ENCODE data around the gene DUSP15. TPM values are rescaled to one million over a fixed set of nuclear protein-coding genes. Genes with fewer than 3 reads are reported as not detected.
"Not testable (repeated sequence)": the region's sequence is repeated elsewhere in the genome, so short reads cannot be mapped to it uniquely, and the experiment has no call there.

DUSP15 gene
- total and polyA plus RNA-seq, 2 experiments from 2014 or later, result 7.2 to 20.3 TPM

DNA sequence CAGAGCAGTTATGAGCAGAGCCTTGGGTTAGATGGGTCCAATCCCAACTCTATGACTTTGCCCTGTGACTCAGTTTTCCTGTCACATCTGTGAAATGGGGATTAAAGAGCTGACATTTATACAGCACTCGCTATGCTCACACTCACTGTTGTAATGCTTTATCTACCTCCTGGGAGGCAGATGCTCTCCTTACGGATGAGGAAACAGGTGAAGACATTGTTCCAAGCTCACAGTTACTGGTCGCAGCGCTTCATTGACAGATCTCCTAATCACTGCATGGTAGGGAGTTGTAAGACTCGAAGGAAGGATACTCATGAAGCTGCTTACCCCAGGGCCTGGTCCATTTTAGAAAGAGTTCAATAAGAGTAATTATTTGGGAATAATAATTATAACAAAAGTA is 54.1 kb downstream of the DUSP15 start:
- DNase-seq (ENCODE audit: low read depth in 1 of 2, low spot score in 1 of 2), result no peak
- Histone ChIP-seq H3K4me1 (ENCODE audit: low read depth) (peaks cover 24% of the 10 kb centered on the region), H3K27me3 (no peaks in the 10 kb centered on the region), H3K27ac (no peak overlapping the region), H3K4me3 (no peak overlapping the region), H3K36me3 (no peaks in the 10 kb centered on the region), H3K9me3 (ENCODE audit: low read depth) (no peaks in the 10 kb centered on the region)
- TF ChIP-seq, protein P1, sequence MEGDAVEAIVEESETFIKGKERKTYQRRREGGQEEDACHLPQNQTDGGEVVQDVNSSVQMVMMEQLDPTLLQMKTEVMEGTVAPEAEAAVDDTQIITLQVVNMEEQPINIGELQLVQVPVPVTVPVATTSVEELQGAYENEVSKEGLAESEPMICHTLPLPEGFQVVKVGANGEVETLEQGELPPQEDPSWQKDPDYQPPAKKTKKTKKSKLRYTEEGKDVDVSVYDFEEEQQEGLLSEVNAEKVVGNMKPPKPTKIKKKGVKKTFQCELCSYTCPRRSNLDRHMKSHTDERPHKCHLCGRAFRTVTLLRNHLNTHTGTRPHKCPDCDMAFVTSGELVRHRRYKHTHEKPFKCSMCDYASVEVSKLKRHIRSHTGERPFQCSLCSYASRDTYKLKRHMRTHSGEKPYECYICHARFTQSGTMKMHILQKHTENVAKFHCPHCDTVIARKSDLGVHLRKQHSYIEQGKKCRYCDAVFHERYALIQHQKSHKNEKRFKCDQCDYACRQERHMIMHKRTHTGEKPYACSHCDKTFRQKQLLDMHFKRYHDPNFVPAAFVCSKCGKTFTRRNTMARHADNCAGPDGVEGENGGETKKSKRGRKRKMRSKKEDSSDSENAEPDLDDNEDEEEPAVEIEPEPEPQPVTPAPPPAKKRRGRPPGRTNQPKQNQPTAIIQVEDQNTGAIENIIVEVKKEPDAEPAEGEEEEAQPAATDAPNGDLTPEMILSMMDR (IDR thresholded peaks at IDR 0.05; ENCODE audit: low read depth, low read length), result no peak

DNA sequence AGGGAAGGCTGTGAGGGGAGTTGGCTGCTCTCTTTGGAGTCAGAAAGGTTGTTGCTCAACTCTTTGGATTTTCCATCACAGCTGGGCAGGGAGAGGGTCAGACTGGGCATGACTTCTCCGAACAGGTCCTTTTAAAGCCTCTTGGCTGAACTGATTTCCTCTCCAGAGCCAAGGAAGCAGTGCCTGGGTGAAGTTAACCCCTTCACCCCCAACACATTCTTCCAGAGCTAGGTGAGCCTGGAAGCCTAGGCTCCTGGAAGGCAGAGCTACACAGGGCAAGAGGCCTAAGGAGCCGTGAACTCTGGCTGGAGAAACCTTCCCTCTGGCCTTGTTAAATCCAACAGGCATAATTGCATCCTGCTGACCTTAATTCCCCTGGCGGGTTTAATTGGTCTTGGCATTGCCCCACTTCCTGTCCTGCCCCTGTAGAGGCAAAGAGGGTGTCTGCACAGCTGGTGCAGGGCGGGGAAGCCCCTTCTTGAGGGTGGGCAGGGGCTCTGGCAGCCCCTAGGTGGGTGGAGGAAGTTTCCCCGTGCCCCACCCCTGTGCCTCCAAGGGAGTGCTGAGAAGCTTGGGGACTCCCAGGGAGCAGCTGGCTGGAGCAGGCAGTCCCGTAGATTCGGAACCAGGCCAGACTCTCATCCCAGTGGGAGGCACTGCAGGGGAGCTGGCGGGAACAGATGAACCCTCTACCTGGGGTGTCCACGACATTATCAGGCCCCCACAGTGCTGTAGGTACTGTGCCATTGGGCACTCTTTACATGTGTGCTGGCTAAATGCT is 54.7 kb downstream of the DUSP15 start:
- H3K27ac ChIP-seq, result no peak overlapping the region
- no peaks in the 10 kb centered on the region for H3K9me3 ChIP-seq (ENCODE audit: low read depth)
- H3K4me3 ChIP-seq, result no peak overlapping the region
- TF ChIP-seq, protein P1 (IDR thresholded peaks at IDR 0.05; ENCODE audit: low read depth, low read length), result no peak
- DNase-seq (ENCODE audit: low read depth in 1 of 2, low spot score in 1 of 2), result peak; percentile 17 to 44
- no peaks in the 10 kb centered on the region for H3K27me3 ChIP-seq
- peaks cover 29% of the 10 kb centered on the region for H3K4me1 ChIP-seq (ENCODE audit: low read depth)
- no peaks in the 10 kb centered on the region for H3K36me3 ChIP-seq

DNA sequence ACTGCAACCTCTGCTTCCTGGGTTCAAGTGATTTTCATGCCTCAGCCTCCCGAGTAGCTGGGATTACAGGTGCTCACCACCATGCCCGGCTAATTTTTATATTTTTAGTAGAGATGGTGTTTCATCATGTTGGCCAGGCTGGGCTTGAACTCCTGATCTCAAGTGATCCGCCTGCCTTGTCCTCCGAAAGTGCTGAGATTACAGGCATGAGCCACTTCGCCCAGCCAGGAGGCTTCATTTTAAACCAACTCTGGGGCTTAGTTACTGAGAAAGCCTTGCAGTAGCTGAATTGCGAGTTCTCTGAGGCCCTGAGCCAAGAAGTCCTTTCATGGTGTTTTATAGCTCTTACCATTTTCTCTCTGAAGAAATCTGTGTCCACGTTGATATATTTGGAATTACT is 56.2 kb downstream of the DUSP15 start:
- H3K4me1 ChIP-seq (ENCODE audit: low read depth), result peaks cover 29% of the 10 kb centered on the region
- not testable (repeated sequence) for H3K27me3 ChIP-seq; DNase-seq (ENCODE audit: low read depth in 1 of 2, low spot score in 1 of 2); H3K9me3 ChIP-seq (ENCODE audit: low read depth); H3K27ac ChIP-seq; H3K4me3 ChIP-seq; H3K36me3 ChIP-seq

DNA sequence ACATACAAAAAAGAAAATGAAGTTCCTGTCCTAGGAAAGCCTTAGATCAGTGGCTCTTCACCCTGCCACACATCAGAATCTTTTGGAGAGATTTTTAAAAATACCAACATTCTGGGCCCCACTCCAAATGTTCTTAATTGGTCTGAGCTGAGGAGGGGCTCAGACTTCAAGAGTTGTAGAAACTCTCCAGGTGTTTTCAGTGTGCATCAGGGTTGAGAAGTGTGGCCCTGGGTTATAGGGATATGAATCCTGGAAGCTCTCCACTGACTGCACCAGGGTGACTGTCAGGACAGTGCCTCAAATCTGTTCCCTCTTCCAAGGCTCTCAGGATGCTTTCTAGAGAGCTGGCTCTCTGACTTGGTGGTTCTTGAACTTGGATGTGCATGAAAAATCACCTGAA is 56.7 kb downstream of the DUSP15 start:
- Histone ChIP-seq H3K4me3 (no peak overlapping the region), H3K27ac (no peak overlapping the region), H3K4me1 (ENCODE audit: low read depth) (peaks cover 29% of the 10 kb centered on the region), H3K27me3 (no peaks in the 10 kb centered on the region), H3K9me3 (ENCODE audit: low read depth) (no peaks in the 10 kb centered on the region), H3K36me3 (no peaks in the 10 kb centered on the region)
- DNase-seq (ENCODE audit: low read depth in 1 of 2, low spot score in 1 of 2), result no peak
- TF ChIP-seq, protein P1 (IDR thresholded peaks at IDR 0.05; ENCODE audit: low read depth, low read length), result no peak

DNA sequence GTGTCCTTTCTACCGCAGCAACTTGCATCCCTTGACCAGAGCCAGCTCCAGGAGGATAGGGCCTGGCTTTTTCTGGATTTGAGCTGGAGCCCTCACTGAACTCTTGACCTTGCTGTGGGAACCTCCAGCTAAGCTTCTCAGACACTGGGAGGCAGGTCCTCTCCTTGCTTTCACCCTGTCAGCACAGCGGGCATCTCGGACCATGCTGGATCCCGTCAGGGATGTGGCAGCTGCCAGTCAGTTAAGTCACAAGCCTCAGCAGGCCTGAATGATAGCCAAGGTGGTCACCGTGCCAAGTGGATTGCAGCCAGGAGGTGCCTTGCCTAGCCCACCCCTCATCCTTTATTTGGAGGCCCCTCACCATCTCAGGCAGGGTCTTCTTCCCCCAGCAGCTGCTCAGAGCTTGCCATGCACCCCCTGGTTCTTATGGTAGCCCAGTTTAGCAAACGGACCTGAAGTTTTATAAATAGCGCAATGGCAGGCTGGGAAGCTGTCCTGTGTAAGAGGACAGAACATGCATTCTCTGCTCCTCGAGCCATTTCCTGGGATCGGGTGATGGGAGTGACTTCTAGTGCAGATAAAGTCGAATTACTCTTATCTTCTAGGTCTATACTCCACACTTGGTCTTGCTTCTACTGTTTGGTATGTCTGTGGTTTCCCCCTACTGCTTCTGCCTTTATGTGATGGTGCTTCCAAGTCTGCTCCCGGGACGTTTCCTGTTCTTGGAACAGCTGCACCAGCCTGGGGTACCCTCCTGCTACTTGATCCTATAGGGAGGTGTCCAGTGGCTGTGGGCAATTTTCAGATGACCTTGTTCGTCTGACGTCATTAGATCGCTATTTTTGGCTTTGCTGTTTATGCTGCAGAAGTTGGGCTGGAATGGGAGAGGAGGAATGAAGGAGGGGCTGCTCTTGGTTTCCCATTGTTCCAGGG is 58.3 kb downstream of the DUSP15 start:
- no peaks in the 10 kb centered on the region for H3K27me3 ChIP-seq
- peak; percentile 72 to 76 for DNase-seq (ENCODE audit: low read depth in 1 of 2, low spot score in 1 of 2)
- peak overlapping the region; percentile 86 for H3K27ac ChIP-seq
- TF ChIP-seq, protein P1 (IDR thresholded peaks at IDR 0.05; ENCODE audit: low read depth, low read length), result no peak
- H3K36me3 ChIP-seq, result no peaks in the 10 kb centered on the region
- no peaks in the 10 kb centered on the region for H3K9me3 ChIP-seq (ENCODE audit: low read depth)
- H3K4me3 ChIP-seq, result no peak overlapping the region
- H3K4me1 ChIP-seq (ENCODE audit: low read depth), result peaks cover 29% of the 10 kb centered on the region

DNA sequence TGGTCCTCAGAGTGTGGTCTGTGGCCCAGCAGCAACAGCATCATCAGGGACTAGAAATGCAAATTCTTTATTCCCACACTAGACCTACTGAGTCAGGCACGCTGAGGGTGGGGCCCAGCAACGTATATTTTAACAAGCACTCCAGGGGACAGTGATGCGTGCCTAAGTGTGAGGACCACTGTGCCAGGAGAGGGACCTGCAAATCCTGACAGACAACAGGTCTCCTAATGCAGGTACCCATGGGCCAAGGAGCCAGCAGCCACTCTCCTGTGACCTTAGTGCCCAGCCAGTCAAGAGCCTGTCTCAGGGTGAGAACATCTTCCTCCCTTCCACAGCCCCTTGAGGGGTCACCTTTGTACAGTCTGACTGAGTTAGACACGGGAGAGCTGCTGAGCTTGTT is 59.1 kb downstream of the DUSP15 start:
- no peaks in the 10 kb centered on the region for H3K27me3 ChIP-seq
- TF ChIP-seq, protein P1 (IDR thresholded peaks at IDR 0.05; ENCODE audit: low read depth, low read length), result no peak
- H3K27ac ChIP-seq, result no peak overlapping the region
- no peaks in the 10 kb centered on the region for H3K36me3 ChIP-seq
- H3K4me1 ChIP-seq (ENCODE audit: low read depth), result peaks cover 29% of the 10 kb centered on the region
- H3K9me3 ChIP-seq (ENCODE audit: low read depth), result no peaks in the 10 kb centered on the region
- no peak overlapping the region for H3K4me3 ChIP-seq
- no peak for DNase-seq (ENCODE audit: low read depth in 1 of 2, low spot score in 1 of 2)
